SK-N-SH (cell line): ENCODE measurements around the gene EID3.

Source experiments
- EP300 ChIP-seq, 2 experiments: IDR thresholded peaks; 2 replicates each; pipeline versions ENCODE4 v1.4.0 to v1.6.1; 2012; ENCODE audit warnings: borderline replicate concordance in 1 of 2, low read depth in 1 of 2, low read length in 1 of 2
- FOXJ3 ChIP-seq: sonication (generic); formaldehyde crosslinking; IDR thresholded peaks from 2 replicates; pipeline ENCODE4 v1.5.1; 2020; ENCODE audit warnings: mild to moderate bottlenecking, missing genetic modification reagents
- NFIC ChIP-seq: IDR thresholded peaks from 2 replicates; pipeline ENCODE4 v1.4.0; 2012; ENCODE audit warnings: borderline replicate concordance
- TF ChIP-seq, protein P1 (sequence below): fragments of 200-600 bp; sonication (generic); IDR thresholded peaks from 2 replicates; pipeline ENCODE4 v1.6.1; 2017; ENCODE audit warnings: antibody characterized with exemption, mild to moderate bottlenecking, moderate library complexity

GRCh38 chr12:104276273-104277131, 27.0 kb upstream of the EID3 start:
- TF ChIP-seq, protein P1, sequence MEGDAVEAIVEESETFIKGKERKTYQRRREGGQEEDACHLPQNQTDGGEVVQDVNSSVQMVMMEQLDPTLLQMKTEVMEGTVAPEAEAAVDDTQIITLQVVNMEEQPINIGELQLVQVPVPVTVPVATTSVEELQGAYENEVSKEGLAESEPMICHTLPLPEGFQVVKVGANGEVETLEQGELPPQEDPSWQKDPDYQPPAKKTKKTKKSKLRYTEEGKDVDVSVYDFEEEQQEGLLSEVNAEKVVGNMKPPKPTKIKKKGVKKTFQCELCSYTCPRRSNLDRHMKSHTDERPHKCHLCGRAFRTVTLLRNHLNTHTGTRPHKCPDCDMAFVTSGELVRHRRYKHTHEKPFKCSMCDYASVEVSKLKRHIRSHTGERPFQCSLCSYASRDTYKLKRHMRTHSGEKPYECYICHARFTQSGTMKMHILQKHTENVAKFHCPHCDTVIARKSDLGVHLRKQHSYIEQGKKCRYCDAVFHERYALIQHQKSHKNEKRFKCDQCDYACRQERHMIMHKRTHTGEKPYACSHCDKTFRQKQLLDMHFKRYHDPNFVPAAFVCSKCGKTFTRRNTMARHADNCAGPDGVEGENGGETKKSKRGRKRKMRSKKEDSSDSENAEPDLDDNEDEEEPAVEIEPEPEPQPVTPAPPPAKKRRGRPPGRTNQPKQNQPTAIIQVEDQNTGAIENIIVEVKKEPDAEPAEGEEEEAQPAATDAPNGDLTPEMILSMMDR = no peak
- no peak for TF ChIP-seq FOXJ3 (CRISPR knock-in tag)
- TF ChIP-seq EP300 (IDR thresholded peaks at IDR 0.05; ENCODE audit: borderline replicate concordance in 1 of 2, low read depth in 1 of 2, low read length in 1 of 2) = no peak
- no peak for TF ChIP-seq NFIC
